Kasumi-1 (cell line): ENCODE data around the gene LRRN2.

Experiments used
- DNase-seq, 2 experiments: peaks; one replicate each; lab custom pipeline; 2025; lab: John Stamatoyannopoulos, UW

Gene LRRN2

GRCh38 chr1:204712708-204713430 is 27.3 kb upstream of the LRRN2 start:
- DNase-seq = no peak

DNA sequence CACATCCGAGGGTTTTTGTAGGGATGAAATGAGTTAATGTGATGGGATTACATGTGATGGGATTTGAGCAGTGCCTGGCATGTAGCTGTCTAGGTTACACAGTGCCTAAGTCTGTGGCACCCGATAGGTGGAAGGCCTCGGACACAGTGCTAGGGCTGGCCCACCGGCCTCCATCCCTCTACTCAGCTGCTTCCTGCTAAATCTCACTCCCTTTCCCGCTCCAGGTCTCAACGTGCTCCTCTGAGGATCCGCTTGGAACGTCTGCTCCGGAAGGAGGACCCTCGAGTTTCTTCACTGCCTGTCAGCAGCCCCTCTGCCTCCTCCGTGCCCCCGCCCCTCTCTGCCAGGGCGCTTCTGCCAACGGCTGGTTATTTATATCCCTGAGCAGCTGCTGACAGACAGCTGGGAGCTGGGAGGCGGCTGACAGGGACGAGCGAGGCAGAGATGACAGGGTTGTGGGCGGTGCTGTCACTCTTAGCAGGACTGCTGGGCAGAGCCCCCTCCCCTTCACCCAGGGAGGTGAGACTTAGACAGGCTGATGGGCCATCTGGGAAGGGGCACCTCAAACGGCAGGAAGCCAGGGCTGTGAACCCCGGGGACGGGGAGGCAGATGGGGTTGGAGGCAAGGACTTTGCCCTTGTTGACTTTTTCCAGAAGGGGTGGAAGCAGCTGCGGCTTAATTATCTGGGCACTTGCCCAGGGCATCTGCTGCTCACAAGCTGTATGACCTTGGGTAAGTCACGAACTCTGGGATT is 26.6 kb upstream of the LRRN2 start:
- no peak for DNase-seq

DNA sequence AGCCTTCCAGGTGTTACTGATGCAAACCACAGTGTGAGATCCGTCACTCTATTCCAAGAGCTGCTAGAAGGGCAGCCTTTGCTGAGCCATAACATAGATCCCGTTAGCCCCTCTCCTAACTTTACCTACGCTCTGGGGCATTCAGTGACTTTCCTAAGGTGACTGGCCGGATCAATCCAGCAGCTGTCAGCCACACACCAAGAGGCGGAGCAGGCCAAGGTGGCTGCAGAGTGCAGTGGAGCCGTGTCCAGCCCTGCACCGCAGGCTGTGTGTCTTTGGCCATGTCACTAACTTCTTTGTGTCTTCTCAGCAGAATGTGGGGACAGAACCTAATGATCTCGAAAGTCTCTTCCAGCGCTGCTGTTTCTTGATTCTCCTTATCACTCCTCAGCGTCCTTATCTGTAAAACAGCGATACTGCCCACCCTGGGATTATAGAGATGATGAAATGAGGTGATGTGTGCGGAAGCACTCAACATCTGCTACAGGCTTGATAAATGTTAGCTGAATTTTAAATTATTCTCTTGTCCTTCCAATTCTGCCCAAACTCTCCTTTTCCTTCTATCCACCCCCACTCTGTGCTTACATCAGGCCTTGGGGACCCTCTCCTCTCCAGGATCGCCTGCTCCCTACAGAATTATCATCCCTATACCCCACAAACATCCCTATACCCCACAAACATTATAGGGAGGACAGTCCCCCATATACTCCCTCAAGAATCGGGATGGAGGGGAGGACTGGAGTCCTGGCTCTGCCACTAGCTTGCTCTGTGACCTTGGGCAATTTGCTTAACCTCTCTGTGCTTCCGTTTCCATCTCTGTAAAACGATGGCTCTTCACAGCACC is 25.8 kb upstream of the LRRN2 start:
- no peak for DNase-seq

- DNase-seq = no peak
Observed at GRCh38 chr1:204709960-204710912, 24.7 kb upstream of the LRRN2 start.

DNA sequence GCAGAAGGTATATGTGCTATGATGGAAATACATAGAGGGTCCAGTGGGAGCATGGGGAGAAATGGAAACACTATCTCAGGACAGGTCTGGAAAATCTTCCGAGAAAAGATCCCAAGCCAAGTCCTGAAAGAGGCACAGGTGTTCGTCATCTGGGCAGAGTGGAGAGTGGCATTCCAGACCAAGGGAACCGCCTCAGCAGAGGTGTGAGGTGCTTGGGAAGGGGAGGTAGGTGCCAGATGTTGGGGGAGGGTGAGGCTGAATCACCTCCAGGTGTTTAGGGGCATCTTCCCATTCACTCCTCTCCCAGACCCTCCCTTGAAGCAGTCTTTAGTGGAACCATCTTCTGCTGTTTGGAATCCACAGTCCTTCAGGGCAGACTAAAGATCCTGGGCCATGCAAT is 23.5 kb upstream of the LRRN2 start:
- DNase-seq = no peak

GRCh38 chr1:204706838-204707509 is 21.4 kb upstream of the LRRN2 start:
- DNase-seq = no peak

DNA sequence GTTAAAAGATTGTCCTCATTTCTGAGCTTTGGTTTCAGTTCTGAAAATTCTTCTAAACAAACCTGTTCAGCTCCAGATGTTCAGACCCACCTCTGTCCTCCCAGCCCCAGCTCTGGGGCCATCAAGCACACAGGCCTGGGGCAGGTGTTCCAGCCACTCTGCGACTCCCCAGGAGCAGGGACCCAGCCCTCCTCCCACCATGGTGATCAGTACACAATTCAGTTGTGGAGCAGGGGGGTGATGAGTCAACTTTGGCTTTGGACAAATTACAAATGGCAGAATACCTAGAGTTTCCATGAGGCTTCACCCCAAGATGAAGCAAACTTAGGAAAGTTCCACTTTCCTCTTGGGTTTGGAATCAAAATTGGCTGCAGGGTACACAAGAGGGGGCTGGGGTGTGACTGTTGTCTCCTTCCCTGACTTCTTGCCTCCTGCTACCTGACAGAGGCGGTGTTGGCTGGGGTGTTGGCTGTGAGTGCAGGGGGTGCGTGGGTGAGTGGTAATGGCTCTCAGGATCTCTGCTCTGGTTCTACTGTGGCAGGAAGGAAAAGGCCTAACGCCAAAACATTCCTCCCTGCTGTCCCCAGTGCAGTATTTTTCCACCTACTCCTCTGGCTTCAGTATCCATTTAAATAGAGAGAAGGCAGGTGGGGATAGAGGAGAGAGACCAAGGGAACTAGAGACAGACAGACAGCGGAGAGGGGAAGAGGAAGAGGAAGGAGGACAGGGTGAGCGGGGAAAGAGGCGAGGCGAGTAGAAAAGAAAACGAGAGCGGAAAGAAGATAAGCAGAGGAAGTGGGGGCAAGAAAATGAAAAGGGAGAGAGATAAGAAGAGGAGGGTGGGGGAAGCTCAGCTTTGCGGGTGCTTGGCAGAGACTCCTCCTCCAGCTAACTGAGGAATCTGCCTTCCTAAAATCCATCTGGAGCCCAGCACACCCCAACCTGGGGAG is 20.6 kb upstream of the LRRN2 start:
- no peak for DNase-seq

DNA sequence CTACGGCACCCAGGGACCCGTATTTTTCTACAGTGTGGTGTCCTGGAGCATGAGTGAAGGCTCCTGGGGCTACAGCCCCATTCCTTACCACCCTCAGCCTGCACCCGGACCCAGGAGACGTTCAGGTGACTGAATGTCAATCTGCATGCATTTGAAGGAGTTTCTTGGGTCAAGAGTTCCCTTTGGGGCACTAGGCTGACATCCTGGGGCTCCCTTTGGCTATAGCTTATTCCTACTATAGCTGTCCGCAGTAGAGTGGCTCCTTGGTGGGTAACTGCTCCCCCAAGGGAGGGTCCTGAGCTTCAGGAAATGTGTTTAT is 19.9 kb upstream of the LRRN2 start:
- no peak for DNase-seq

- DNase-seq = no peak
Observed at GRCh38 chr1:204704794-204705492, 19.4 kb upstream of the LRRN2 start.

DNA sequence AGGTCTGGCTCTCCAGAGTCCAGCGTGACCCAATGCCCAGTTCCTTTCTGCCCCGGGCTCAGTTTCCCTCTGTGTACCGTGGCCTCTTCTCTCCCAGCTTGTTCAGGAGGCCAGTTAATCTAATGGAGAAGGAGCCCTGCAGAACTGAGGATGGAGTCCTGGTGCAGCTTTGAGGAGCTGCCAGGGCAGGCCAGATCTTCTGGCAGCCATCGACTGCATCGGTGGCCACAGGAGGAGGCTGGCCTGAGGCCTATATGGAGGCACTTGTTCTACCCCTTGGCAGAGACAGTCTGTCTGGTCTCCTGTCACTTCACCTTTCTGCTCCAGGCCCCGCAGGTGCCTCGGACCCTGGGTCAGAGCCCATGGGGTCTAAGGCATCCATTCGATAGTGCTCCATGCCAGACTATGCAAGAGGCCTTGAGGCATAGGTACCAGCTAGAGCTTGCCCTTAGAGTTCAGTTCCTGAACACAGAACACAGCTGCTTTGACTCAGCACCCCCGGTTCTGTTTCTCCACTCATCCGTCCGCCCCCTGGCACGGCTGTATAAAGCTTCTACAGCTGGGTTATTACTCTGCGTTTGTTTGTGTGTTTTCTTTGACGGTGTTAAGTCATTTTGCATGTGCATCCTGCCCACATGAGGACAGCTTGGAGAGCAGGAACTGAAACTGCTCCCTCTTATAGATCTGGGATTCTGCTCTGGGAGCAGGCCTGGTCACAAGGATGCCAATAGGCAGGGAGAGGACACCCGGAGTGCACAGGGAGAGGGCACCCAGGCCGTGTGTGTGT is 18.5 kb upstream of the LRRN2 start:
- DNase-seq = no peak

DNA sequence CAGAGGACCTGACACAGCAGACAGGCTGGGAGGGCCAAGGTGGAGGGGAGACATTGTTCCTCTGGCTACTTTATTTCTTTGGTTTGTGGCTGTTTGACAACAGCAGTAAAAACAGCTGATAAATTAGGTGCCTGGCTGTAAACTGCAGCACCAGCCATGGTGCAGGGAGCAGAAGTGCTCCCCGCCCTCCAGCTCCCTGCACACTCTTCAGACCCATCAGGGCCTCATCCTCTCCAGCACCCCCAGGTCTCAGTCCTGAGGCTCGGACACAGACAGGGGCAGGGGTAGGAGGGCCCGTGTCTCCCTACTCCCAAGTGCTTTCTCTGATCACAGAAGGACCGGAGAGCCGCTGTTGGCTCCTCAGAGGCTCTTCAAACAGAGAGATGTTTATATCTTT is 17.7 kb upstream of the LRRN2 start:
- DNase-seq = no peak

DNA sequence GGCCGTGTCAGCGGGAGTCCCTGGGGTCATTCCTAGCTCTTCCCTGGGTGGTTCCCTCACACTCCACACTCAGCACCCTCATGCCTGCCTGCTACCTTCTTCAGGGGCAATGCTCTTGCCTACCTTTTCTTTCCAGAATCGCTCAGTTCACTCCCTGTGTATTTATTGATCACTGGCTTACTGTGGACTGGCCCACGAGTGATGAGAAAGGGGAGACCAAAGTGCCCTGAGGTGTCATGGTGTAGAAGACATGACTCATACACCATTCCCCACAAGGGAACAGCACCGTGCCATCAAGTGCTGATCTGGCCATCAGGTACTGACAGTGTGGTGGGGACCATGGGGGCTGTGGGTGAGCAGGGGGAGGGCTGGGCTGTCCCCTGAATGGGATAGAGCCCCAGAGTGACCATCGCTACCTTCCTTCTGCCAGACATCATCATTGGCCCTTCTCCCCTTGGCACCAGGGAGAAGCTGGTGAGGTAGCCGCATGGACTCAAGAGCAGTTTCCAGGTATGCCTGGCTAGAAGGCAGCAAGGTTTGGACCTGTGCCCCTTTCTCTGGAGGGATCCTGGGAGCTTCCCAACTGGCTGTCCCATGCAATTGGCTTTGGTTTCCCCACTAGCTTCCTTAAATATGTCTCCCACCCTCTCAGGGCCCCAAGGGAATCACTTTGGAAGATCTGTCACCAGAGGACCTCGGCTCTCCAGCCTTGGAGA is 17.2 kb upstream of the LRRN2 start:
- no peak for DNase-seq

DNA sequence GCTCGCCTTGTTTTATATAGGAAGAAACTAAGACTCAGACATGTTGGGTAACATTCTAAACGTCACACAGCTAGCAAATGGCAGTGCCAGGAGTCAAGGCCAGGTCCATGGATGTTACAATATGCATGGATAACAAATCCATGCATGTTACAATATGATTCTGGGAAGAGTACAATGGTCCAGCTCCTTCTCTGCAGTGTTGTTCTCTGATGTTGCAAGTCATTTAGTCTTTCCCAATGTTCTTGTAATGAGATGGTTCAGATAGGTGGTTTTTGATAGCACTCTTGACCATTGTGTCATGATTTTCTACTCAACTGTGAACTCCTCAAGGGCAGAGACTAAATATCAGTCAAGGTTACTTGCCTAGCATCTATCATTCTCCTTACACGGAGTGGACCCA is 15.7 kb upstream of the LRRN2 start:
- no peak for DNase-seq

GRCh38 chr1:204697893-204698292 is 12.4 kb upstream of the LRRN2 start:
- no peak for DNase-seq

- no peak for DNase-seq
Observed at GRCh38 chr1:204696606-204697005, 11.1 kb upstream of the LRRN2 start.

DNA sequence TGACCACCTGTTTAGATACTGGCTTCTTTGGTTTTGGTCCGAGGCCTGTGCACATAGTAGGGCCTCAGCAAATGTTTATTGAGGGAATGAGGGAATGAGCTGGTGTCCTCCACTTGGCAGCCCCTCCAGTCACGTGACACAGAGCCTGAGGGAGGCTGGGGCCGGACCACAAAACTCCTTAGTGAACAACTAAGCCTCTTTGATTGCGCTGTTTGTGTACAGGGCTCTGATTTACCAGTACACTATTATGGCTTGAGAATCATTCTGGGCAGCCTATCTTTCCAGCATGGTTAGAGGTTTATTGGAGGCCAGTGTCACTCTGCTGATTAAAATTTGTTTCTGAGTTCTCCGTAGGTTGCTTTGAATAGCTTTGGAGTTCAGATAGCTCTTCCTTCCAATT is 10.2 kb upstream of the LRRN2 start:
- no peak for DNase-seq

GRCh38 chr1:204694145-204694544 is 8.6 kb upstream of the LRRN2 start:
- DNase-seq = no peak

DNA sequence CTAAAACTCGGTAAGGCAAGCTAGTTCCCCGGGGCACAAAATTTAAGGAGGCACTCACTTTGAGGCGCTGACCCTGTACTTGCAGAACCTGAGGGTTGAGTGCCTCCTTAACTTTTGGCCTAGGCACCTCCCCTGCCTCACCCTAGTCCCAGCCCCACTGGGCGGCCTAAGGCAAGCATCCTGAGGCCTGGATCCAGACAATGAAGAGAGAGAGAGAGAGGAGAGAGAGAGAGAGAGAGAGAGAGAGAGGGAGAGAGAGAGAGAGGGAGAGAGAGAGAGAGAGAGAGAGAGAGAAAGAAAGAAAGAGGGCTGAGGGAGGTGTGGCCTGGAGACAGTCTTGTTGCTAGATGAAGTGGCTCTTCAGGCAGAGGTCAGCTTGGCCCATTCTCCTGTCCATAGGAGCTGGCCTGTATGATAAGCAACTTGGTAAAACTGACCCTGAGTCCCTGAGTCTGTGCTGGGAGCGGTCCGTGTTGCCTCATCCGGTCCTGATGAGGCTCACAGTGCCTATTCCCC is 7.4 kb upstream of the LRRN2 start:
- DNase-seq = no peak
